IMR-90 (cell line): ENCODE results near the gene C22orf15.

ENCODE experiments used
- BHLHE40 ChIP-seq: fragments of 150-350 bp; IDR thresholded peaks from 2 replicates; pipeline ENCODE4 v1.6.1; 2016; ENCODE audit warnings: mild to moderate bottlenecking, low read depth, low read length
- CHD1 ChIP-seq: IDR thresholded peaks from 2 replicates; pipeline ENCODE4 v1.6.1; 2012; ENCODE audit warnings: low read depth, low read length, improper control_type of control experiment
- CTCF ChIP-seq: conservative IDR thresholded peaks from 2 replicates; pipeline ENCODE4 v1.5.1; 2012; ENCODE audit warnings: mild to moderate bottlenecking, low read depth, low read length, improper control_type of control experiment
- MAFK ChIP-seq: IDR thresholded peaks from 2 replicates; pipeline ENCODE4 v1.6.1; 2012; ENCODE audit warnings: low read depth, low read length, improper control_type of control experiment
- MAZ ChIP-seq: IDR thresholded peaks from 2 replicates; pipeline ENCODE4 v1.6.1; 2012; ENCODE audit warnings: low read depth, mild to moderate bottlenecking, low read length, improper control_type of control experiment, moderate library complexity, borderline replicate concordance
- POLR2A ChIP-seq: IDR thresholded peaks from 2 replicates; pipeline ENCODE4 v1.6.1; 2012; ENCODE audit warnings: mild to moderate bottlenecking, low read depth, low read length
- RAD21 ChIP-seq: IDR thresholded peaks from 2 replicates; pipeline ENCODE4 v1.6.1; 2012; ENCODE audit warnings: low read length, improper control_type of control experiment
- RFX5 ChIP-seq: IDR thresholded peaks from 2 replicates; pipeline ENCODE4 v1.8.0; 2012; ENCODE audit warnings: low read depth, mild to moderate bottlenecking, low read length, moderate library complexity
- SMC3 ChIP-seq: fragments of 150-350 bp; IDR thresholded peaks from 2 replicates; pipeline ENCODE4 v1.6.1; 2016; ENCODE audit warnings: low read depth, mild to moderate bottlenecking, antibody characterized with exemption, low read length, moderate library complexity

GRCh38 chr22:23759566-23759965 is 3.2 kb upstream of the C22orf15 start:
- TF ChIP-seq CTCF (no peak), CHD1 (no peak), RAD21 (no peak), POLR2A (no peak), MAZ (no peak), SMC3 (no peak), BHLHE40 (no peak), MAFK (no peak), RFX5 (no peak)
